Kidney (tissue), 14 donors: ENCODE results near the gene MTHFSD. TPM values are rescaled to one million over a fixed set of nuclear protein-coding genes. Genes with fewer than 3 reads are reported as not detected.

Experiments used
- DNase-seq, 5 donors: peaks; one replicate each; pipeline ENCODE4 v3.0.0-alpha.2; 2013 to 2020
- FAIRE-seq: peaks from 2 replicates; lab custom pipeline; 2012; peaks lifted over from hg19 to GRCh38; lab: Jason Lieb, UNC
- H3K27ac ChIP-seq, 2 donors: one replicate each; pipeline ENCODE4 v1.7.0; 2013; ENCODE audit warnings: low read depth in 2 of 2, low read length in 2 of 2, inconsistent platforms in 1 of 2
- H3K27me3 ChIP-seq: one replicate; pipeline ENCODE4 v1.7.1; 2013; ENCODE audit warnings: low read length, inconsistent platforms; ENCODE audit not compliant: control insufficient read depth, insufficient read depth
- H3K36me3 ChIP-seq, 3 donors: one replicate each; pipeline versions ENCODE4 v1.7.0 to v1.7.1; 2013; ENCODE audit warnings: low read length in 3 of 3, control low read depth in 1 of 3, inconsistent platforms in 1 of 3; ENCODE audit not compliant: insufficient read depth in 3 of 3, control insufficient read depth in 2 of 3
- H3K4me1 ChIP-seq, 3 donors: one replicate each; pipeline versions ENCODE4 v1.7.0 to v1.7.1; 2013; ENCODE audit warnings: low read length in 3 of 3, inconsistent platforms in 1 of 3, low read depth in 1 of 3; ENCODE audit not compliant: control insufficient read depth in 2 of 3, insufficient read depth in 2 of 3
- H3K4me3 ChIP-seq, 3 donors: one replicate each; pipeline versions ENCODE4 v1.7.0 to v1.8.1; 2013; ENCODE audit warnings: low read length in 3 of 3, control low read depth in 1 of 3, inconsistent platforms in 1 of 3
- H3K9ac ChIP-seq, 3 donors: one replicate each; pipeline versions ENCODE4 v1.7.0 to v1.7.1; 2013; ENCODE audit warnings: low read length in 3 of 3, control low read depth in 1 of 3, inconsistent platforms in 1 of 3
- H3K9me3 ChIP-seq, 3 donors: one replicate each; pipeline versions ENCODE4 v1.7.0 to v1.7.1; 2013; ENCODE audit warnings: low read length in 3 of 3, control low read depth in 1 of 3, inconsistent platforms in 1 of 3; ENCODE audit not compliant: control insufficient read depth in 2 of 3, insufficient read depth in 1 of 3
- CTCF ChIP-seq: IDR thresholded peaks from 3 replicates; pipeline ENCODE4 v1.5.1; 2012; ENCODE audit warnings: mild to moderate bottlenecking, moderate library complexity, borderline replicate concordance; ENCODE audit not compliant: insufficient read depth; ENCODE audit errors: extremely low read depth
- intact Hi-C: fragments of 100-400 bp; cut with DNase I; formaldehyde crosslinking; loops from one replicate; pipeline ENCODE4 v1.11.1; 2022
- polyA plus RNA-seq: library from polyadenylated mRNA; stranded (reverse); fragments of 350-450 nt; fragmentation: Illumina TruSeq; extraction: RNeasy Lipid Tissue Mini Kit (QIAGEN cat#74804); gene quantifications from one replicate; pipeline ENCODE4 v1.2.3, GENCODE V29; 2014; ENCODE audit warnings: low read depth, low replicate concordance; ENCODE audit not compliant: insufficient read depth
- total RNA-seq: library from RNA; stranded (reverse); fragmentation: NEBNext Ultra II Directional; extraction: Animal tissue kit (Norgen Biotek cat#: 25700); gene quantifications from one replicate; pipeline ENCODE4 v1.2.1, GENCODE V29; 2021
- donor health status: control.
- donor health status: control.
- donor health status: control.
- donor health status: control.
- donor health status: control.
- donor health status: DM: yes; HTN: yes; CAD: no.
- donor health status: Normal renal cell carcinoma (clear cell type).

Gene MTHFSD
- total and polyA plus RNA-seq, 2 donors from 2014 or later, result 11.3 to 26.2 TPM

DNA sequence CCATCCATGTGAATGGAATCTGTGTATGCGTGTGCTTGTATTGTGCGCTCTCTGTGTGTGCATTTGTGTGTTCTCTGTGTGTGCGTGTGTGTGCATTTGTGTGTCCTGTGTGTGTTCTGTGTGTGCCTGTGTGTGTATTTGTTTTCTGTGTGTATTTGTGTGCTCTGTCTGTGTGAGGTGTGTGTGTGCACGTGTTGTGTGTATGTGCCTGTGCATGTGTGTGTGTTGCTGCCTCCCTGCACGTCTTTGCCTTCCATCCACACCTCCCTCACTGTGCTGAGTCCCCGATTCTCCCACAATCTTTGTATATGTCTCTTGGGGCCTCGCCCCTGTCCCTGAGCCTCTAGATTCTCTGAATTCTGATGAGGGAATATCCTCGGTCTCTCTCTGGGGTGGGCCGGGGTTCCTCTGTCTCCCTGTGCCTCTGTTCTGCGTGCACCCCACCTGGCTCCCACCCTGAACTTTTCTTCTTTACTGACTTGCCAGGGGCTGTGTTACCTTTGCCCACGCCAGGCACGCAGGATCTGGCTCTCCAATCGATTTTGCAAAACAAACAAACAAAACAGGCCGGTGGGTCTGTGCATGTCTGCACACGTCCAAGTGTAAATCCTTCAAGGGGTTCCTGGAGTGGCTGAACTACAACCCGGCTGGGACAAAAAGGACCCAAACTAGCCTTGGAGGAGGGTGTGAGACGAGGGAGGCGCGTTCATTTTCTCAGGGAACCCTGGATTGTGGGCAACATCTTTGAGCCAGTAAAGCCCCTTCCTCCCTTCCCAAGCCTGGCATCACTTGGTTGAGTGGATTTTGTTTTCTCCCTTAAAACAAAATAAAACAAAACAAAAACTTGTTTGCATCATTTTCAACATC, 52.8 kb downstream of the MTHFSD start:
- FAIRE-seq (no peak), DNase-seq (peak in 2 of 5 donors; percentile 17 to 21)
- Histone ChIP-seq H3K4me1 (peaks cover 0 to 2% (median 0%) of the 10 kb centered on the region in 3 donors), H3K36me3 (no peaks in the 10 kb centered on the region), H3K9me3 (no peaks in the 10 kb centered on the region), H3K4me3 (no peak overlapping the region), H3K9ac (no peak overlapping the region), H3K27ac (no peak overlapping the region), H3K27me3 (peaks cover 76% of the 10 kb centered on the region)
- intact Hi-C loops, result loop anchor here (10.0 kb wide), 1 partner anchor 167 kb away; no protein-coding TSS in a partner anchor
- no peak for TF ChIP-seq CTCF

- Histone ChIP-seq H3K4me1 (peaks cover 0 to 2% (median 0%) of the 10 kb centered on the region in 3 donors), H3K4me3 (no peak overlapping the region), H3K27ac (no peak overlapping the region), H3K9me3 (no peaks in the 10 kb centered on the region), H3K9ac (no peak overlapping the region), H3K36me3 (no peaks in the 10 kb centered on the region), H3K27me3 (peaks cover 74% of the 10 kb centered on the region)
- no peak for DNase-seq
- no peak for TF ChIP-seq CTCF
- intact Hi-C loops, result loop anchor here (10.0 kb wide), 1 partner anchor 166 kb away; no protein-coding TSS in a partner anchor
- FAIRE-seq, result no peak
Measured at GRCh38 chr16:86500708-86501510, 54.1 kb downstream of the MTHFSD start.

DNA sequence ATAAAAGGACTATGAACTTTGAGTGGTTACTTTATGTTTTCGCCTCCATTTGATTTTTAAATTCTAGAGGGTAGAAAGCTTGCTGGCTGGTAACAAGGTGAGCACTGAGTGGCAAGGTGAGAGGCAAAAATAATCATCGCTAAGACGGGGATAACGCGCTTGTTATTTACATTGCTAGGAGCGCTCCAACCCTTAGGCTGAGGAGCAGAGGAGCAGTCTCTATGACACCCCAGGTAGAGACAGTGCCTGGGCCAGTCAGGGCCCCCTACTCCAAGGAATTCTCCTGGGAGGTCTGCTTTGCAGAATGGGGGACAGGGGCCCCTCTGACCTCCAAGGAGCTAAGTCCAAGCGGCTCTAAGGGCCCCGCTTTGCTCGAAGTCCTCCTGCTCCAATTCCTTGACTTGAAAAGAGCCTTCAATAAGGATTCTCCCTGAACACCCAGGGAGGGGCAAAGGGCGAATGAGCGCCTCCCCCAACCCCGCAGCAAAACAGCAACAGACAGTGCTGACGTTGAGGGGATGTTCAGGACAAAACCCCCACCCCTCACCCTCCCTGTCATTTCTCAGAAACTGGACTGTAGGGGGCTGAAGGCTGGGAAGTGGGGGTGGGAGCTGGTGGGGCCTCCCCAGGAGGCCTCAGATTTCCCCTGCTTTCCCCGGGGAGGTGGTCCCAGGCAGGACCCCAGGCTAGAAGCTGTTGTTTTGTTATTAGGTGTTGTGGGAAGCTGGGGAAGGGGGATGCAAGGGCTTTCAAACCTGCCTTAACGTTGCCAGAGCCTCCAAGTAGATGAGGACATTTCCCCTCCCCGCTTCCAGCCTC, 54.9 kb downstream of the MTHFSD start:
- peaks cover 78% of the 10 kb centered on the region for H3K27me3 ChIP-seq

More for the DNA sequence above, 54.9 kb downstream of the MTHFSD start:
- no peak overlapping the region for H3K4me3 ChIP-seq
- FAIRE-seq, result no peak
- no peak overlapping the region for H3K9ac ChIP-seq
- intact Hi-C loops, result loop anchor here (10.0 kb wide), 1 partner anchor 165 kb away; no protein-coding TSS in a partner anchor
- H3K36me3 ChIP-seq, result no peaks in the 10 kb centered on the region
- H3K27ac ChIP-seq, result no peak overlapping the region
- H3K4me1 ChIP-seq, result peaks cover 0 to 2% (median 0%) of the 10 kb centered on the region in 3 donors
- peak in 1 of 5 donors; percentile 22 for DNase-seq
- no peaks in the 10 kb centered on the region for H3K9me3 ChIP-seq
- TF ChIP-seq CTCF, result no peak
